NB4 (cell line): ENCODE data around the gene MRPL53.

Experiments used
- CTCF ChIP-seq: IDR thresholded peaks from one replicate; pipeline ENCODE4 v1.5.1; 2012; ENCODE audit warnings: low read depth, low read length
- POLR2A ChIP-seq: IDR thresholded peaks from 2 replicates; pipeline ENCODE4 v1.6.1; 2011; ENCODE audit warnings: mild to moderate bottlenecking; ENCODE audit not compliant: insufficient read length; ENCODE audit errors: extremely low read depth

DNA sequence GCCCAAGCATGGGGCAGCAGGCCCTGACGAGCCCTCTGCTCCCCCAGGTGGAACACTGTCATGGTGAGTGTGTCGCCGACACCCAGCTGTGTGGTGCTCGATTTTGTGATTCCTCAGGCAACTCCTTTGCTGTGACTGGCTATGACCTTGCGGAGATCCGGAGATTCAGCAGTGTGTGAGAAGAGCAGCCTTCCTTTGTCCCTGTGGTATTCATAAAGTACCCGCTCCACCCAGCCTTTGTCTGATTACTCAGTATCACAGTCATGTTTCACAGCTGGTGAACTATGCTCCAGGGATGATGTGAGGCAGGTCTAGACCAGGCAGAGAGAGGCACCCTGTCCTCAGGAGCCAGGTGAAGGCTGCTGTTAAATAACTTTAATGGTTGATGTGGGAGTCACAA lies 47.0 kb downstream of the MRPL53 start:
- TF ChIP-seq CTCF (no peak), POLR2A (no peak)
